Mammary epithelial cell (primary cell): ENCODE data around the gene ABCB8.

Experiments
- EZH2 ChIP-seq: IDR thresholded peaks from 2 replicates; pipeline ENCODE4 v1.6.1; 2012; ENCODE audit warnings: low read length, inconsistent platforms, borderline replicate concordance
- TF ChIP-seq, protein P1 (sequence below), 2 donors: IDR thresholded peaks in 1 of 2; conservative IDR thresholded peaks in 1 of 2; 2 replicates each; pipeline ENCODE4 v1.5.1; 2011 to 2012; ENCODE audit warnings: inconsistent platforms in 2 of 2, low read length in 2 of 2, mild to moderate bottlenecking in 2 of 2, control low read depth in 1 of 2, low read depth in 1 of 2; ENCODE audit not compliant: insufficient read depth in 1 of 2; ENCODE audit errors: extremely low read depth in 1 of 2

DNA sequence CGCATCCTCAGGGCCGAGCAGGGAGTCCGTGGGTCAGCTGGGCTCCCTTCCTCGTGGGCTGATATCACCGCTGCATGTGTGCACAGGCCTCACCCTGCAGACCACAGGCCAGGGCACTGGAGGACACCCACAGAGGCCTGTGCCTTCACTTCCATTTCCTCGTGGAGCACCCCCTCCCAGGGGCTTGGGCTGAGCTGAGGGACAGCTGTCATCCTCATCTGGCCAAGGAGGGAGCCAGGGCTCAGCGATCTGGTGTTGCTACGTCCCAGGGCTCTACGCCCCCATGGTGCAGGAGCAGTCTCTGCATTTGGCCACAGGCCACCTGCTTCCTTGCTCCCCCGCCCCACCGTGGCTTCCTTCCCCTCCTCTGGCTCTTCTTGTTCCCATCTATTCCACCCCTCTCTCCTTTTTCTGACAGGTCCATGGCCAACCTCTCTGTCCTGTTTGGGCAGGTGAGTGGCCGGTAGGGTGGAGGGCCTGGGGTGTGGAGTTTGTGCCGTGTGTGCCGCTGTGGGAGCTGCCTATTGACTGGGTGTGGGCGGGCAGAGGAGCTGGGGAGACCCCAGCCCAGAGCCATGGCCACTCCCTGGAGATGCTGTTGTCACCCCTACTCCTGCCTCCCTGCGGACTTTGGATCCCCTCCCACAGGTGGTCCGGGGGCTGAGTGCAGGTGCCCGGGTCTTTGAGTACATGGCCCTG lies 11.7 kb downstream of the ABCB8 start:
- TF ChIP-seq, protein P1, sequence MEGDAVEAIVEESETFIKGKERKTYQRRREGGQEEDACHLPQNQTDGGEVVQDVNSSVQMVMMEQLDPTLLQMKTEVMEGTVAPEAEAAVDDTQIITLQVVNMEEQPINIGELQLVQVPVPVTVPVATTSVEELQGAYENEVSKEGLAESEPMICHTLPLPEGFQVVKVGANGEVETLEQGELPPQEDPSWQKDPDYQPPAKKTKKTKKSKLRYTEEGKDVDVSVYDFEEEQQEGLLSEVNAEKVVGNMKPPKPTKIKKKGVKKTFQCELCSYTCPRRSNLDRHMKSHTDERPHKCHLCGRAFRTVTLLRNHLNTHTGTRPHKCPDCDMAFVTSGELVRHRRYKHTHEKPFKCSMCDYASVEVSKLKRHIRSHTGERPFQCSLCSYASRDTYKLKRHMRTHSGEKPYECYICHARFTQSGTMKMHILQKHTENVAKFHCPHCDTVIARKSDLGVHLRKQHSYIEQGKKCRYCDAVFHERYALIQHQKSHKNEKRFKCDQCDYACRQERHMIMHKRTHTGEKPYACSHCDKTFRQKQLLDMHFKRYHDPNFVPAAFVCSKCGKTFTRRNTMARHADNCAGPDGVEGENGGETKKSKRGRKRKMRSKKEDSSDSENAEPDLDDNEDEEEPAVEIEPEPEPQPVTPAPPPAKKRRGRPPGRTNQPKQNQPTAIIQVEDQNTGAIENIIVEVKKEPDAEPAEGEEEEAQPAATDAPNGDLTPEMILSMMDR (conservative IDR thresholded peaks at IDR 0.05 in 1 of 2, IDR thresholded peaks at IDR 0.05 in 1 of 2; ENCODE audit: extremely low read depth in 1 of 2, insufficient read depth in 1 of 2, low read depth in 1 of 2, low read length in 2 of 2): no peak
- no peak for TF ChIP-seq EZH2
